Keratinocyte (primary cell): ENCODE measurements around the gene UBE2C. TPM values are rescaled to one million over a fixed set of nuclear protein-coding genes. Genes with fewer than 3 reads are reported as not detected.

Experiments used
- DNase-seq: peaks from one replicate; pipeline ENCODE4 v3.0.0-alpha.2; 2011; ENCODE audit warnings: low read depth, missing footprints, low spot score
- FAIRE-seq: peaks from 2 replicates; lab custom pipeline; 2011; peaks lifted over from hg19 to GRCh38; lab: Jason Lieb, UNC
- H2AFZ ChIP-seq: 2 replicates; pipeline ENCODE4 v1.6.0; 2012; ENCODE audit warnings: low read length, control low read depth, inconsistent platforms; ENCODE audit not compliant: control insufficient read depth
- H3K27ac ChIP-seq: 2 replicates; pipeline ENCODE4 v1.5.1; 2011; ENCODE audit warnings: low read length; ENCODE audit not compliant: control insufficient read depth, insufficient read depth
- H3K27me3 ChIP-seq: 3 replicates; pipeline ENCODE4 v1.6.0; 2011; ENCODE audit warnings: low read length; ENCODE audit not compliant: control insufficient read depth, insufficient read depth; ENCODE audit errors: extremely low read depth
- H3K36me3 ChIP-seq, 2 experiments: 2 replicates in 1 of 2; 3 replicates in 1 of 2; pipeline ENCODE4 v1.5.1; 2011; ENCODE audit warnings: low read length in 2 of 2, mild to moderate bottlenecking in 1 of 2; ENCODE audit not compliant: control insufficient read depth in 2 of 2, insufficient read depth in 2 of 2; ENCODE audit errors: extremely low read depth in 1 of 2
- H3K4me1 ChIP-seq: 3 replicates; pipeline ENCODE4 v1.5.1; 2011; ENCODE audit warnings: low read length; ENCODE audit not compliant: control insufficient read depth, insufficient read depth; ENCODE audit errors: extremely low read depth
- H3K4me2 ChIP-seq: 3 replicates; pipeline ENCODE4 v1.6.0; 2011; ENCODE audit warnings: low read depth, low read length; ENCODE audit not compliant: control insufficient read depth, insufficient read depth; ENCODE audit errors: extremely low read depth
- H3K4me3 ChIP-seq, 3 experiments: fragments of 200-600 bp in 1 of 3; sonication (generic) in 1 of 3; 2 replicates in 2 of 3; 3 replicates in 1 of 3; pipeline ENCODE4 v1.5.1; 2011 to 2016; ENCODE audit warnings: low read length in 3 of 3, mild to moderate bottlenecking in 3 of 3, control low read depth in 2 of 3, inconsistent platforms in 1 of 3, low read depth in 1 of 3, mixed read lengths in 1 of 3, mixed run types in 1 of 3, moderate library complexity in 1 of 3; ENCODE audit not compliant: control insufficient read depth in 2 of 3, insufficient read depth in 2 of 3; ENCODE audit errors: extremely low read depth in 1 of 3
- H3K79me2 ChIP-seq: 2 replicates; pipeline ENCODE4 v1.6.0; 2012; ENCODE audit warnings: low read length; ENCODE audit not compliant: control insufficient read depth, insufficient read depth
- H3K9ac ChIP-seq: 3 replicates; pipeline ENCODE4 v1.6.0; 2011; ENCODE audit warnings: low read length; ENCODE audit not compliant: control insufficient read depth, insufficient read depth; ENCODE audit errors: extremely low read depth
- H3K9me1 ChIP-seq: 3 replicates; pipeline ENCODE4 v1.6.0; 2011; ENCODE audit warnings: low read length; ENCODE audit not compliant: control insufficient read depth, insufficient read depth; ENCODE audit errors: extremely low read depth
- H3K9me3 ChIP-seq: 2 replicates; pipeline ENCODE4 v1.5.1; 2012; ENCODE audit warnings: low read depth, low read length; ENCODE audit not compliant: control insufficient read depth
- H4K20me1 ChIP-seq: 3 replicates; pipeline ENCODE4 v1.6.0; 2011; ENCODE audit warnings: low read length; ENCODE audit not compliant: control insufficient read depth, insufficient read depth; ENCODE audit errors: extremely low read depth
- EZH2 ChIP-seq: IDR thresholded peaks from one replicate; pipeline ENCODE4 v1.6.1; 2012; ENCODE audit warnings: inconsistent platforms, mild to moderate bottlenecking, low read length, moderate library complexity
- dilution Hi-C: fragments of 300-500 bp; cut with MboI; formaldehyde crosslinking; loops from one replicate; pipeline ENCODE4 v1.7.0; 2020; ENCODE audit warnings: low sequenced_read_pairs; ENCODE audit not compliant: extremely low pct_ligation_motif_present
- polyA plus RNA-seq, 5 experiments: library from polyadenylated mRNA; depleted of rRNA in 3 of 5; stranded (reverse) in 3 of 5; stranded (forward) in 1 of 5; unstranded in 1 of 5; fragments of >200 nt; gene quantifications; 1 replicate in 1 of 5; 2 replicates in 3 of 5; 3 replicates in 1 of 5; pipeline versions ENCODE4 v1.2.1 to v1.2.3, GENCODE V29; 2011 to 2012; ENCODE audit warnings: missing spikeins in 2 of 5, low read depth in 1 of 5, low replicate concordance in 1 of 5
- TF ChIP-seq, protein P1 (sequence below), 3 experiments: IDR thresholded peaks in 1 of 3; conservative IDR thresholded peaks in 1 of 3; optimal IDR thresholded peaks in 1 of 3; 2 replicates in 2 of 3; 3 replicates in 1 of 3; pipeline versions ENCODE3 to v1.5.1; 2011; ENCODE audit warnings: low read length in 3 of 3, mild to moderate bottlenecking in 3 of 3, moderate library complexity in 2 of 3, control low read depth in 1 of 3, inconsistent platforms in 1 of 3; ENCODE audit not compliant: insufficient read depth in 2 of 3; ENCODE audit errors: extremely low read depth in 1 of 3

The UBE2C gene
- polyA plus RNA-seq, 1 donor (not counting 4 experiments of a cell fraction or from before 2014, with no cell fraction given), result 46.6 TPM

DNA sequence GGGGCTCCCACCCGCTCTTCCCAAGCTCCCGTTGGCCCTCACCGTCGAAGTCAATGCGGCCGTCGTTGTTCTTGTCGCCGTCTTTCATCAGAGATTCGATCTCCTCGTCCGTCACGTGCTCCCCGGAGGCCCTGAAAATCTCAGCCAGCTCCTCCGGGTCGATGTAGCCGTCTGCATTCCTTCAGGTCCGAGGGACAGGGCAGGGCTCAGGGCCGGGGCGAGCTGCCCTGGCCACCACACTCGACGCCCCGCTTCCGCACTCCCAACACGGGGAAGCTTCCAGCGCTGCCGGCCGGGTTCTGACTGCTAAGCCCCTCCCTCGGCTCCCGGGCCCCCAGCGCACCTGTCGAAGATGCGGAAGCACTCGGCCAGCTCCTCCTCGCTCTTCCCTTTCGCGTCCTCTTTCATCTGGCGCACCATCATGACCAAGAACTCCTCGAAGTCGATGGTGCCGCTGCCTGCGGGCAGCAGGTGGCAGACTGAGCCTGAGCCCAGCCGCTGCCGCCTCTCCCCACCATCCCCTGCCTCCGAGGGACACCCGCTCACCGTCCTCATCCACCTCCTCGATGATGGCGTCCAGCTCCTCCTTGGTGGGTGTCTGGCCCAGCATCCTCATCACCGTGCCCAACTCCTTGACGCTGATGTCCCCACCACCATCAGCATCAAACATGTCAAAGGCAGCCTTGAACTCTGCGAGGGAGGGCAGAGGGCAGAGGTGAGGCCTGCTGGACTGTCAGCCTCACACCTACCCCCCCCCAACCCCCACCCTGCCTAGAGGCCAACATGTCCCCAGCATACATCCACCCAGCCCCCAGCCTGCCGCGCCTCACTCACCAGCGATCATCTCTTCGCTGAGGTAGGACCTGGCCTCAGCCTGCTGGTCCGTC, 11.7 kb downstream of the UBE2C start:
- Histone ChIP-seq H3K79me2 (no peaks in the 10 kb centered on the region), H3K36me3 (no peaks in the 10 kb centered on the region), H3K27me3 (peaks cover 16% of the 10 kb centered on the region), H3K4me2 (peak overlapping the region; percentile 41), H3K4me1 (peaks cover 11% of the 10 kb centered on the region), H3K9me3 (no peaks in the 10 kb centered on the region), H3K9me1 (no peaks in the 10 kb centered on the region), H3K27ac (no peak overlapping the region), H4K20me1 (no peaks in the 10 kb centered on the region), H3K9ac (no peak overlapping the region), H2AFZ (peak overlapping the region; percentile 56), H3K4me3 (peak overlapping the region in 1 of 3 experiments; percentile 37)
- FAIRE-seq, result no peak
- dilution Hi-C loops, result no loop called here
- TF ChIP-seq, protein P1, sequence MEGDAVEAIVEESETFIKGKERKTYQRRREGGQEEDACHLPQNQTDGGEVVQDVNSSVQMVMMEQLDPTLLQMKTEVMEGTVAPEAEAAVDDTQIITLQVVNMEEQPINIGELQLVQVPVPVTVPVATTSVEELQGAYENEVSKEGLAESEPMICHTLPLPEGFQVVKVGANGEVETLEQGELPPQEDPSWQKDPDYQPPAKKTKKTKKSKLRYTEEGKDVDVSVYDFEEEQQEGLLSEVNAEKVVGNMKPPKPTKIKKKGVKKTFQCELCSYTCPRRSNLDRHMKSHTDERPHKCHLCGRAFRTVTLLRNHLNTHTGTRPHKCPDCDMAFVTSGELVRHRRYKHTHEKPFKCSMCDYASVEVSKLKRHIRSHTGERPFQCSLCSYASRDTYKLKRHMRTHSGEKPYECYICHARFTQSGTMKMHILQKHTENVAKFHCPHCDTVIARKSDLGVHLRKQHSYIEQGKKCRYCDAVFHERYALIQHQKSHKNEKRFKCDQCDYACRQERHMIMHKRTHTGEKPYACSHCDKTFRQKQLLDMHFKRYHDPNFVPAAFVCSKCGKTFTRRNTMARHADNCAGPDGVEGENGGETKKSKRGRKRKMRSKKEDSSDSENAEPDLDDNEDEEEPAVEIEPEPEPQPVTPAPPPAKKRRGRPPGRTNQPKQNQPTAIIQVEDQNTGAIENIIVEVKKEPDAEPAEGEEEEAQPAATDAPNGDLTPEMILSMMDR (optimal IDR thresholded peaks at IDR 0.05 in 1 of 3, IDR thresholded peaks at IDR 0.05 in 1 of 3, conservative IDR thresholded peaks at IDR 0.05 in 1 of 3; ENCODE audit: extremely low read depth in 1 of 3, insufficient read depth in 2 of 3, low read length in 3 of 3), result peak; percentile 42 to 79 (median 61)
- no peak for TF ChIP-seq EZH2
- DNase-seq, result no peak

DNA sequence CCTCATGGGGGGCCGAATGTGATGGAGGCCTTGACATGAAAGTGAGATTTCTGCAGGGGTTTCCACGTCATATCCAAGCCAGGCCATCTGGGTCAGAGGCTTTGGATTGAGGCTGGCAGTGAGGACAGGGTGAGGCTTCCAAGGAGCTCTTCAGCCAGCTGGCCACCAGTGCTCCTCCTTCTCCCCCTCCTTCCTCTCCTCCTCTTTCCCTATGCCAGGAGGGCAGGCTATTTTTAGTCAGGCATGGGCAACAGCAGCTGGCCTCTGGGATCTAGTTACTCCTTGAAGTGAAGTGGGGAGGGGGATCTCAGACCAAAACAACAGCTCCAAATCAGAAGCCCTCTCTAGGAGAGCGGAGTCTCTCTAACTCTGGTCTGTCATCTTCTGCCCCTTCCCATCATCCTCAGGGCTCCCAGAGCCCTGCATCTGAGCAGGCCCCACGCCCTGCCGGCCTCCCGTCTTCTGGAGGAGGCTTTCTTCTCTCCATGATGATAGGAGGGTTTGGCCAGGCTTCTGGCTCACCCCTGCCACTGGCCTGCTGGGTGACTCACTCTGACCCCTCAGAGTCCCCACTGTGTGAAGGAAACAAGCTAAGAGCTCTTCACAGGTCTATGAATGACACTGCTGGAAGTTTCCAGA, 14.1 kb downstream of the UBE2C start:
- TF ChIP-seq, protein P1 (optimal IDR thresholded peaks at IDR 0.05 in 1 of 3, IDR thresholded peaks at IDR 0.05 in 1 of 3, conservative IDR thresholded peaks at IDR 0.05 in 1 of 3; ENCODE audit: extremely low read depth in 1 of 3, insufficient read depth in 2 of 3, low read length in 3 of 3), result no peak
- TF ChIP-seq EZH2, result no peak
- DNase-seq (no peak), FAIRE-seq (no peak)
- Histone ChIP-seq H4K20me1 (no peaks in the 10 kb centered on the region), H3K27ac (no peak overlapping the region), H2AFZ (no peak overlapping the region), H3K9me3 (no peaks in the 10 kb centered on the region), H3K4me2 (no peak overlapping the region), H3K9ac (no peak overlapping the region), H3K36me3 (no peaks in the 10 kb centered on the region), H3K9me1 (no peaks in the 10 kb centered on the region), H3K79me2 (no peaks in the 10 kb centered on the region), H3K27me3 (peaks cover 16% of the 10 kb centered on the region), H3K4me3 (no peak overlapping the region), H3K4me1 (peaks cover 11% of the 10 kb centered on the region)
- dilution Hi-C loops, result no loop called here
